Cardiac muscle cell (in vitro differentiated cells and primary cell): ENCODE measurements around the gene RIPOR2. TPM values are rescaled to one million over a fixed set of nuclear protein-coding genes. Genes with fewer than 3 reads are reported as not detected.

Source experiments
- DNase-seq, 2 donors: peaks; one replicate each; pipeline versions ENCODE4 v3.0.0 to v3.0.0-alpha.2; 2010 to 2017; ENCODE audit warnings: low read depth in 1 of 2, low spot score in 1 of 2
- H3K27ac ChIP-seq: fragments of 200-600 bp; sonication (generic); 2 replicates; pipeline ENCODE4 v1.5.1; 2016
- H3K27me3 ChIP-seq: fragments of 200-600 bp; sonication (generic); 2 replicates; pipeline ENCODE4 v1.6.0; 2016; ENCODE audit warnings: control low read depth
- H3K36me3 ChIP-seq: fragments of 200-600 bp; sonication (generic); 2 replicates; pipeline ENCODE4 v1.5.1; 2016; ENCODE audit warnings: control low read depth
- H3K4me1 ChIP-seq: fragments of 200-600 bp; sonication (generic); 2 replicates; pipeline ENCODE4 v1.8.1; 2017; ENCODE audit warnings: low read depth, mild to moderate bottlenecking, mixed run types
- H3K4me3 ChIP-seq: fragments of 200-600 bp; sonication (generic); 2 replicates; pipeline ENCODE4 v1.5.1; 2016; ENCODE audit warnings: mild to moderate bottlenecking
- H3K9me3 ChIP-seq: fragments of 200-600 bp; sonication (generic); 2 replicates; pipeline ENCODE4 v1.5.1; 2017; ENCODE audit warnings: low read depth, mild to moderate bottlenecking, control low read depth
- polyA plus RNA-seq: library from polyadenylated mRNA; unstranded; fragments of >200 nt; fragmentation: Nextera tagmentation; extraction: Ambion mirVana; gene quantifications from 2 replicates; pipeline ENCODE4 v1.2.1, GENCODE V29; 2016
- total RNA-seq: library from RNA; depleted of rRNA; stranded (reverse); fragments of >200 nt; gene quantifications from 2 replicates; pipeline ENCODE4 v1.2.3, GENCODE V29; 2016
- TF ChIP-seq, protein P1 (sequence below): IDR thresholded peaks from 2 replicates; pipeline ENCODE4 v1.5.1; 2012; ENCODE audit warnings: low read depth, mild to moderate bottlenecking, low read length

The RIPOR2 gene
- total and polyA plus RNA-seq, 2 experiments from 2014 or later, result 2.2 to 6.9 TPM

DNA sequence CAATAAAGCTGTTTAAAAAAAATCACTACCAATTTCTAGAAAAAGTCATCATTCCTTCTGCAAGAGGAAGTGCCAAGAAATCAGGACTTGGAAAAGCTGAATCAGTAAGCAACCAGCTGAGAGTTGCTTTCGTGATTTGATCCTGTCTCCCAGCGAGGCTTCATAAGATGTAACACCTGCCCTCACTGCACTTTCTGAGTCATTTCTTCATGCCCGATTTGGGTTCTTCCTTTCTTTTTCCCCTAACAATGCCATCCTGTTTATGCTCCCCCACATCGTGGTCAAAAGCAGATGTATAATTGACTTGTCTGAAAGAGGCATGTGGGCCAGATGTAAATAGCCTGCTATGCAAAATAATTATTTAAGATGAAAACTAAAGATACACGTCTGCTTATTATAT, 52.1 kb downstream of the RIPOR2 start:
- Histone ChIP-seq H3K9me3 (no peaks in the 10 kb centered on the region), H3K27me3 (no peaks in the 10 kb centered on the region), H3K27ac (no peak overlapping the region), H3K4me1 (peaks cover 14% of the 10 kb centered on the region), H3K36me3 (no peaks in the 10 kb centered on the region), H3K4me3 (no peak overlapping the region)
- DNase-seq, result peak in 1 of 2 donors; percentile 35
- TF ChIP-seq, protein P1, sequence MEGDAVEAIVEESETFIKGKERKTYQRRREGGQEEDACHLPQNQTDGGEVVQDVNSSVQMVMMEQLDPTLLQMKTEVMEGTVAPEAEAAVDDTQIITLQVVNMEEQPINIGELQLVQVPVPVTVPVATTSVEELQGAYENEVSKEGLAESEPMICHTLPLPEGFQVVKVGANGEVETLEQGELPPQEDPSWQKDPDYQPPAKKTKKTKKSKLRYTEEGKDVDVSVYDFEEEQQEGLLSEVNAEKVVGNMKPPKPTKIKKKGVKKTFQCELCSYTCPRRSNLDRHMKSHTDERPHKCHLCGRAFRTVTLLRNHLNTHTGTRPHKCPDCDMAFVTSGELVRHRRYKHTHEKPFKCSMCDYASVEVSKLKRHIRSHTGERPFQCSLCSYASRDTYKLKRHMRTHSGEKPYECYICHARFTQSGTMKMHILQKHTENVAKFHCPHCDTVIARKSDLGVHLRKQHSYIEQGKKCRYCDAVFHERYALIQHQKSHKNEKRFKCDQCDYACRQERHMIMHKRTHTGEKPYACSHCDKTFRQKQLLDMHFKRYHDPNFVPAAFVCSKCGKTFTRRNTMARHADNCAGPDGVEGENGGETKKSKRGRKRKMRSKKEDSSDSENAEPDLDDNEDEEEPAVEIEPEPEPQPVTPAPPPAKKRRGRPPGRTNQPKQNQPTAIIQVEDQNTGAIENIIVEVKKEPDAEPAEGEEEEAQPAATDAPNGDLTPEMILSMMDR, result no peak

DNA sequence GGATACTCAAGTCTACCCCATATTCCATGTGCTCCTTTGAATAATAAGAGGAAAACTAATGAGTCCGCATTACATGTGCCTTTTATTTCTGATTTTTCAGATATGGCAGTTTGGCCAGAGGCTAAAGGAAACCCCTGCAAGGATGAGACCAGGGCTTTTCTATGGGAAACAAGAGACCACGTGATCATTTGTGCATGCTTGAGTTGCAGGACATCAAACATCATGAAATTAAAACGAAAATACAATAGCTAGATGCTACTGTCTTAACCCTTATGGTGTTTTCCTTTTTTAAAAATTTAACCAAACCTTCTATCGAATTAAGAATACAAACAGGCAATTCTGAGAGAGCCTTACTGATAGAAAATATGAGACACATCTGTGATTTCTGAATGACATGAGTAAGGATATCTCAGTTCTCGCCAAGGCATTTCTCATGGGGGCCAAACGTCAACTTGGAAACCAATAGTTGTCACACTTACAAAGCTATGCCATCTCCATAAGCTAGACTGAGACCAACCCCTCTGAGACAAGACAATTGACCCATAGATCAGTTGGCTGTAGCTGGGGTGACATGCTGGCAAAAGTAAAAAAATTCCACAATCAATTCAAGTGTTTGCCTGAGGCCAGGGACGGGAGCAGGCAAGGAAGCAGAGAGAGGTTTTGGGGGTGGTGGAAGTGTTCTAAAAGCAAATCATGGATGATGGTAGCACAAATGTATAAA, 52.8 kb downstream of the RIPOR2 start:
- Histone ChIP-seq H3K4me1 (peaks cover 10% of the 10 kb centered on the region), H3K4me3 (no peak overlapping the region), H3K27me3 (no peaks in the 10 kb centered on the region), H3K27ac (no peak overlapping the region), H3K9me3 (no peaks in the 10 kb centered on the region), H3K36me3 (no peaks in the 10 kb centered on the region)
- no peak for DNase-seq
- TF ChIP-seq, protein P1, result no peak

DNA sequence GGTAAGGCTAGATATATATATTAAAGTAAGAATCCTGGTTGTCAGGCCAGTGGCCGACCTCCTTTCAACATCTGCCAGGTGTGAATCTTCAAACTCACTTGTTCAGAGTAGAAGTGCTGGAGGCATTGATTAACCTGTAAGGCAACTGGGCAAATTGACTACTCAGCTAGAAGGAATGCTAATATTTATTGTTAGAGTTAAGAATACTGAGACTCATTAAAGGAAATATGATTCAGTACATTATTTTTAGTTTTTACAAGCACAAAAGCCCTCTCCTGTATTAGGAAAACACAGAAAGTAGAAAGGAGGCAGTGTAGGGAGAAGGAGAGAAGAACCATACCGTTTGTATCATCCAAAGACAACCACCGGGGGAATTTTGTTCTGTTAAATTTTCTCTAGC, 53.5 kb downstream of the RIPOR2 start:
- Histone ChIP-seq H3K4me3 (no peak overlapping the region), H3K9me3 (no peaks in the 10 kb centered on the region), H3K36me3 (no peaks in the 10 kb centered on the region), H3K27me3 (no peaks in the 10 kb centered on the region), H3K27ac (no peak overlapping the region), H3K4me1 (peaks cover 3% of the 10 kb centered on the region)
- no peak for DNase-seq
- TF ChIP-seq, protein P1, result no peak

DNA sequence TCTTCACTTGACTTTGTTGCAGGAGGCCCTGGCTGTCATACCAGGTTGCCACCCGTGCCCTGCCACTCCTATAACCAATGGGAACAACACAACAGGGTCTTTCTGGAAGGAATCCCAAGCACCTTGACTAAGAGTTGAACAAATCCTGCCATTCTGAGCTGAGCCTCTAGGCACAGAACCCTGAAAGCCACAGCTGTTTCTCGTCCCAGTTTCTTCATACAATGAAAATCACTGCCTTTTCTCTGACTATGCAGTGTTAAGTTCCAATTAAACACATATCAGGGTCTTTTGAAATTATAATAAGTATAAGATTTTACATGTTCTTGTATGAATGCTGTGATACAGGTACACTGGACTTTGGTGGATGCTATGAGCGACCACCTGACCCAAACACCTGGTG, 54.4 kb downstream of the RIPOR2 start:
- TF ChIP-seq, protein P1, result no peak
- no peak for DNase-seq
- no peaks in the 10 kb centered on the region for H3K4me1 ChIP-seq

DNA sequence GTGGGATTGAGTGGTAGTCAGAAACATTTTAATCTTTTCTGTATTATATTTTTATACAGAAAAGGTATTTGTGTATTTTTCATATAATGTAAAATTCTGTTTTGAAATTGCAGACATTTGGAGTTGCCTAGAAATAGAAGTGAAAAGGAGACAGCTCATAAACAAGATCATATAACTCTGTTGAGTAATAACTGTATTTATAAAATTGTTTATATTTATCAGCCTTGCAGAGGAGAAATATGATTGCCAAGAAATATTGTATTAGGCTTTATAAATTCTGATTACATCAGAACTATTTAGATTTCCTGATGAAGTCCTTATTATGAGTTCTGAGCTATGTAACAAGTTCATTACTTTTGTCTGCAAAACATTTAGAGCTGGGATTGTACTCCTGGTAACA, 55.3 kb downstream of the RIPOR2 start:
- no peak for DNase-seq
- Histone ChIP-seq H3K4me3 (no peak overlapping the region), H3K4me1 (no peaks in the 10 kb centered on the region), H3K9me3 (no peaks in the 10 kb centered on the region), H3K27me3 (no peaks in the 10 kb centered on the region), H3K27ac (no peak overlapping the region), H3K36me3 (no peaks in the 10 kb centered on the region)
- TF ChIP-seq, protein P1, result no peak

More for the DNA sequence above, 54.4 kb downstream of the RIPOR2 start:
- Histone ChIP-seq H3K27me3 (no peaks in the 10 kb centered on the region), H3K27ac (no peak overlapping the region), H3K36me3 (no peaks in the 10 kb centered on the region), H3K4me3 (no peak overlapping the region), H3K9me3 (no peaks in the 10 kb centered on the region)
